HG03135 (cell line): ENCODE measurements around the gene SNRNP70.
A peak's percentile ranks its signal among the peaks of the same experiment; 100 is the strongest.
"Not testable (repeated sequence)": the region's sequence is repeated elsewhere in the genome, so short reads cannot be mapped to it uniquely, and the experiment has no call there.

Experiments
- ATAC-seq: cut with Tn5 transposase; IDR thresholded peaks from one replicate; pipeline ENCODE4 v1.9.1; 2021; ENCODE audit warnings: mild to moderate bottlenecking, moderate library complexity; ENCODE audit not compliant: unreplicated experiment

Gene SNRNP70

GRCh38 chr19:49085020-49085867 lies at the start of gene SNRNP70:
SNRNP70 (plus strand) TSS chr19:49085451; CDS start chr19:49086415, 964 bp downstream.
- ATAC-seq: peak; percentile 88

- not testable (repeated sequence) for ATAC-seq
Measured at GRCh38 chr19:49036815-49037214, 48.4 kb upstream of the SNRNP70 start, which contains the start of gene CGB1. CGB1 (minus strand) TSS chr19:49036895; CDS start chr19:49036711, 184 bp downstream.

- not testable (repeated sequence) for ATAC-seq
Measured at GRCh38 chr19:49038111-49038510, 47.1 kb upstream of the SNRNP70 start.

GRCh38 chr19:49038557-49039276 lies 46.5 kb upstream of the SNRNP70 start:
- not testable (repeated sequence) for ATAC-seq

- not testable (repeated sequence) for ATAC-seq
Measured at GRCh38 chr19:49039736-49040135, 45.5 kb upstream of the SNRNP70 start.

GRCh38 chr19:49042177-49042576 lies 43.1 kb upstream of the SNRNP70 start:
- no peak for ATAC-seq

GRCh38 chr19:49042666-49043065 lies 42.6 kb upstream of the SNRNP70 start:
- ATAC-seq: not testable (repeated sequence)

GRCh38 chr19:49043548-49043947 lies 41.7 kb upstream of the SNRNP70 start, which contains the start of gene CGB5:
CGB5 (plus strand) TSS chr19:49043848; CDS start chr19:49044210, 362 bp downstream.
- ATAC-seq: not testable (repeated sequence)

- ATAC-seq: not testable (repeated sequence)
Measured at GRCh38 chr19:49049011-49049410, 36.2 kb upstream of the SNRNP70 start, which contains the start of gene CGB8. CGB8 (minus strand) TSS chr19:49049111; CDS start chr19:49048739, 372 bp downstream.

GRCh38 chr19:49049834-49050233 lies 35.4 kb upstream of the SNRNP70 start:
- ATAC-seq: not testable (repeated sequence)

GRCh38 chr19:49050376-49051033 lies 34.7 kb upstream of the SNRNP70 start:
- not testable (repeated sequence) for ATAC-seq

- no peak for ATAC-seq
Measured at GRCh38 chr19:49056101-49056901, 28.9 kb upstream of the SNRNP70 start.

GRCh38 chr19:49056902-49057596 lies 28.2 kb upstream of the SNRNP70 start:
- not testable (repeated sequence) for ATAC-seq

GRCh38 chr19:49057636-49058234 lies 27.5 kb upstream of the SNRNP70 start, which contains the start of gene CGB7:
CGB7 (minus strand) TSS chr19:49057749; CDS start chr19:49055375, 2,374 bp downstream.
- ATAC-seq: no peak

- ATAC-seq: no peak
Measured at GRCh38 chr19:49058562-49058961, 26.7 kb upstream of the SNRNP70 start.

GRCh38 chr19:49059053-49059452 lies 26.2 kb upstream of the SNRNP70 start:
- no peak for ATAC-seq

GRCh38 chr19:49061000-49061399 lies 24.3 kb upstream of the SNRNP70 start:
- no peak for ATAC-seq

GRCh38 chr19:49061445-49061844 lies 23.8 kb upstream of the SNRNP70 start:
- ATAC-seq: no peak

- no peak for ATAC-seq
Measured at GRCh38 chr19:49064029-49064629, 21.1 kb upstream of the SNRNP70 start.
